GM19372 (cell line): Measurements from ENCODE around the gene OSBP2.

Source experiments
- ATAC-seq: cut with Tn5 transposase; IDR thresholded peaks from one replicate; pipeline ENCODE4 v1.9.1; 2021; ENCODE audit warnings: mild to moderate bottlenecking, low read depth, moderate library complexity; ENCODE audit not compliant: unreplicated experiment

OSBP2 gene

DNA sequence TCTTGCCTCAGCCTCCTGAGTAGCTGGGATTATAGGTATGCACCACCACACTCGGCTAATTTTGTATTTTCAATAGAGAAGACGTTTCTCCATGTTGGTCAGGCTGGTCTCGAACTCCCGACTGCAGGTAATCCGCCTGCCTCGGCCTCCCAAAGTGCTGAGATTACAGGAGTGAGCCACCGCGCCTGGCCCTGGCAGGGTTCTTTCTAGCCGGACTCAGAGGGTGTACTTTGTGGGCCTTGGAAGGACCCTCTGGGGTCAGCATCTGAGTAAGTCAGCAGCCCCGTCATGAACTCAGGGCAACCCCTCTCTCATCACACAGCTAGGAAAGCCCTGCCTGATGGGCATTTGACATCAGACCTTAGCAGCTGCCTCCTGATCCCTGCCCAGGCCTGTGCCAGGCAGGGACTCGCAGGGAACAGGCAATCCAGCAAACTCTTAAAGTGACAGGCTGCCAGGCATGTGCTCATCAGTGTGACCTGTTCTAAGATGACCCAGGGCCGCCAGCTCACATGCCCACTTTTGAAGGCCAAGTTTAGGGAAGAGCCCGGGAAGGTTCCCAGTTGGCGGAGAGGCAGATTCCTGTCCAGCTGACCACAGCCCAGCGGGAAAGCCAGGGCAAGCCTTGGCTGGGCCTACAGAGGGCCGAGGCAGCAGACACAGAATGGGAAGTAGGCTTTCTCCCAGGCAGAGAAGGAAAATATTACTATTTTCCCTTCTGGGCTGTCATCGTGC lies 181.0 kb downstream of the OSBP2 start:
- ATAC-seq = no peak

DNA sequence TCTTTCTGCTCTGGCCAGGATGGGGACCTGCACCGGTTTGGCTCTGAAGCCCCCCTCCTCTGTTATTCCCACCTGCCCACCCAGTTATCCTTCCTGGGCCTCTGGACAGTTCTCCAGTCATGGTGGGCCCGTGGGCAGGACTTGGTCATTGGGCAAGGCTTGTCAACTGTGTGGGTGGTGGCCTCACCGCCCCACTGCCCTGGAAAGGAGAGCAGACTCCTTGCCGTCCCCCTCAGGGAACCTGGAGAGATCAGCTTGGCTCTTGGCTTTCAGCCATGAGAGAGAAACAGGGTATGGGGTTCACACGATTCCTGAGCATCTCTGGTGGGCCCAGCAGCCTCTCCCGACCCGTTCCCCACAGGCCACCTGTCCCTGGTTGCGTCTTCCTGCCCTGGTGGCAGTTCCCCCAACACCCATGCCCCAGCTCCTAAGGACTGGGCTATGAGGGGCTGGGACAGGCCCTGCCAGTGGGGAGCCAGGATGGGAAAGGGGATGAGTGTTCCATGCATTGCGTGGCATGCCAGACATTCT lies 181.6 kb downstream of the OSBP2 start:
- no peak for ATAC-seq

DNA sequence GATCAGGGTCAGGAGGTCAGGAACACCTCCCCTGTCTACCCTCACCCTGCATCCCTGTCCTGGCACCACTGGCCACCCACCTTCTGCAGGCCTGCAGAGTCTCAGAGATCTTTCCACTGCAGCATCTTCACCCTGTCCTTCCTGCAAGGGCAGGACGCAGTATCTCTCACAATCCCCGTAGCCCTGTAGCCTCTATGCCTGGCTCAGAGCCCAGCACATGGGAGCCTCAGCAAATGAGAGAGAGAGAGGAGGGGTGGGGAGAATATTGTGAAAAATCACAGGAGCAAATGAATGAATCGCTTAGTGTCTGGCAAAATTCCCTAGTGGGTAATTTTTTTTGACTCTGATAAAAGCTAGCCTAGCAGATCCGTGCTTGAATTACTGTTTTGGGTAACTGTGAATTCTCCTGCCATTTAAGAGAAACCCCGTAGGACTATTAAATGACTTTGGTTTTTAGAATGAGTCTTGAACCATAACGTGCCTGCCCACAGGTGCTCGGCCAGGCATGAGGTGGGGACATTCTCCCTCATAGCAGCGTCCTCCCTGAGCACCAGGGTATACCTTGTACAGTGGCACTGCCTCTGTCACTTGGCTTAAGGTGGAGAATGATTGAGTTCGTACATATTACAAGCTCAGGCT lies 182.4 kb downstream of the OSBP2 start:
- ATAC-seq = no peak

DNA sequence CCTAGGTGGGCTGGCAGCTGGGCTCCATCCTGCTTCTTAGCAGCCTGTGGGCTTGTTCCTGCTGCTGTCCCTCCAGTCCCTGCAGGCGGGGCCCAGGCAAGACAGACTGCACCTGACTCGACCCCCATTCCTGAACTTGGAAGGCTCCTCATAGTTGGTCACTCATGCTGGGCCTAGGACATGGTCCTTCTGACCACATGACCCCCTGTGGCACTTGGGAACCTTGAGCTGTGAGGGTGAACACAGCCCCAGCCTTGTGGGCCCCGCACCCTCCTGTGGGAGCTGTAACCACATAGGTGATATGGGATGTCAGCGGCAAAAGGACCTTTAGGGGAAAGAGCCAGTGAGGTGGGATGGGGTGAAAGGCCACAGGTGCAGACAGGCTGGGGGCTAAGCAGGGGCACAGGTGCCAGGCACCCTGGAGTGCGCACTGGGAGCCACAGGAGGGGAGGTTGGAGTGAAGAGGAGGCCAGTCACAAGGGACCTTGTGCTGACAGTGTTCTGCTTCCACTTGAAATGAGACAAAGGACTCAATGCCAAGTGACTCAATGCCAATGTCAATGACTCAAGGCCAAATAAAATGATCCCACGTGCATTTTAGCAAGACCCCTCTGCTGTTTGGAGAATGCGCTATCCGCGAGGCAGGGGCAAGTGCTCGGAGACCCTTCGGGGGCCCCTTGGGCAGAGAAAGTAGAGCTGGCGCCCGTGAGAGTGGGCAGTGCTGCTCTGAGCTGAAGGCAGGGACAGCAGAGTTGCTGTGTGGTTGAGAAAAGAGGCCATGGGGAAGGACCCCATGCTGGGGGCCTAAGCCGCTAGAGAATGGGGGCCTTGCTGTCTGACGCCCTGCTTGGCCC lies 183.2 kb downstream of the OSBP2 start:
- no peak for ATAC-seq

DNA sequence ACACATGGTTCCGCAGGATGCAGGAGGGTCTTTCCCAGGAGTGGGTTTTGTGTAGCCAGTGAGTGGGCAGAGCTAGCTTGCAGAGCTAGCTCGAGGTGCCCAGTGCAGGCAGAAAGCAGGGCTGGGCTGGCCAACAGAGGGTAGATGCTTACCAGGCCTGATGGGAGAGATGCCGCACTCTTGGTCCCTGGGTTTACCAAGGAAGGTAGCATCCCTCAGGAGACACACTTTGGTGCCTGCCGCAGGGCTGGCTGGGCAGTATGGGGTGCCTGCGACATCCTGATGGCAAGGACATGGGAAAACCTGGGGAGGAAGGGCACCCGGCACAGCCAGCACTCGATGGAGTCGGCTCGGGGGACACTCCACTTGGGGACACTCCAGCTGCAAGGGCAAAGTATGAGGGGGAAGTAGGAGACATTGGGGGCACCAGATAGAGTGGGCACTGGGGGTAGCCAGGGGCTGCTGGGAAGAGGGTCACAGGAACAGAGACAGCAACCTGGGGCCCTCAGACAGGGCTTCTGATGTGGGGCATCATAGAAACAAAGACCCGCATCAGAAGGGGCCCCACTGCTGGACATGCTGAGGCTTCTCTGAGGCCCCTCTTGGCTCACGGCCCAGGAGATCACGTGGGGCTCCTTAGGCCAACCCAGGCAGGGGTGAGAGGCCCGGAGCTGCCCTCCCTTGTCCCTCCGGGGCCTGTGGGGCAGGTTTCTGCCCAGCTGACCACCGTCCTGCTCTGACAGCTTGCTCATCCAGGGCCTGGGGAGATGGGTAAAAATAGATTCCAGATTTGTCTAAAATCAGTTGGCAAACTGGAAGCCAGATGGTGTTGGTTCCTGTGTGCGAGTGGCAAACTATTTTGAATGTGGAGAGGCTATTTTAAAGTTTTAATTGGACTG lies 184.1 kb downstream of the OSBP2 start:
- no peak for ATAC-seq

DNA sequence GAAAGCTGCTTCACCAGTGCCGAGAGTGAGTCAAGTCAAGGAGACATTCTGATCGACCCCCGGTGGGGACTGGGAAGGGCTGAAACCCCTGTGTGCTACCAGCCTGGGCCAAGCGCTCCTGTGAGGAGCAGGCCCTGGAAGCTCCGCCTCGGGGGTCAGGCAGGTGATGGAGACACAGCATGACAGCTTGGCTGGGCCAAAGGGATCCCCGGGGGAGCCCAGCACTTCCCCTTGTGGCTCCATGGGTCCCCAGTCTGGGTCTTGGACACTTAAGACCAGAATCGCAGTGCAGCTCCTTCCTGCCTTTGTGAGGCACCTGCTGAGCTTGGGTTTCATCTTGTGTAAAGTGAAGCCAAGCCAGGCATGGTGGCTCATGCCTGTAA lies 184.7 kb downstream of the OSBP2 start:
- ATAC-seq = no peak

DNA sequence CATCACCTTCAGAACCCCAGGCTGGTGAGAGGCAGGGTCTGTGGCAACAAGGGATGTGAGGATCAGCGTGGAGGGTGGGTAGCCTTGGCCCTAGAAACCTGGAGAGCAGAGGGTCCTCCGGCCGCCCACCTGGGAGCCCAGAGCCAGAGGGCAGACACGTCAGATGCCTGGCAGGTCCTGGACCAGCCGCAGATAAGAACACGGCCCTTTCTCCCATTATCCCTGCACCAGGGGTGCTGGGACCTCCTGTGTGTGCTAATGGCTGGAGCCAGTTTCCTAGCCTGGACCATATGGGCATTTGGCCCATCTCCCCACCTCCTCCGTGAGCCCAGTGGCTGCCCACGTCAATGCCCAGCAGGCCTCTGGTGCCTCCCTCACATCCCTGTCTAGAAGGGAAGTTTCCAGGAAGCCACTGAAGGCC lies 185.5 kb downstream of the OSBP2 start:
- no peak for ATAC-seq

DNA sequence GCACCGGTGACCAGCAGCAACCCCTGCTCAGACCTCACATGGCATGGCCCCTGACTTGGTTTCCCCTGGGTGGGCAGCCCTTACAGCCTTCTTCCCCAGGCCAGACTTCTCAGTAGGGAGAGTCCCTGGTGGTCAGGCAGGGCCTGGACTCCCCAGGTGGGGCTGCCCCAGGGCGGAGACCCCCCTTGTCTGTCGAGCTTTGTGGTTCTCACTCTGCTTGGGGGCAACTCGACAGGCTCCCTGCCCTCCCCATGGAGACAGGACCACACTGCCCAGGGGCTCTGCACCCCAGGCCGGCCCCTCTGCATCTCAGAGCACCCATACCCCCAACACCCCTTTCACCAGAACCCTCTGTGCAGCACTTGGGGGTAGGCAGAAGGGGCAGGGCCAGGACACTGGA lies 186.2 kb downstream of the OSBP2 start:
- no peak for ATAC-seq

DNA sequence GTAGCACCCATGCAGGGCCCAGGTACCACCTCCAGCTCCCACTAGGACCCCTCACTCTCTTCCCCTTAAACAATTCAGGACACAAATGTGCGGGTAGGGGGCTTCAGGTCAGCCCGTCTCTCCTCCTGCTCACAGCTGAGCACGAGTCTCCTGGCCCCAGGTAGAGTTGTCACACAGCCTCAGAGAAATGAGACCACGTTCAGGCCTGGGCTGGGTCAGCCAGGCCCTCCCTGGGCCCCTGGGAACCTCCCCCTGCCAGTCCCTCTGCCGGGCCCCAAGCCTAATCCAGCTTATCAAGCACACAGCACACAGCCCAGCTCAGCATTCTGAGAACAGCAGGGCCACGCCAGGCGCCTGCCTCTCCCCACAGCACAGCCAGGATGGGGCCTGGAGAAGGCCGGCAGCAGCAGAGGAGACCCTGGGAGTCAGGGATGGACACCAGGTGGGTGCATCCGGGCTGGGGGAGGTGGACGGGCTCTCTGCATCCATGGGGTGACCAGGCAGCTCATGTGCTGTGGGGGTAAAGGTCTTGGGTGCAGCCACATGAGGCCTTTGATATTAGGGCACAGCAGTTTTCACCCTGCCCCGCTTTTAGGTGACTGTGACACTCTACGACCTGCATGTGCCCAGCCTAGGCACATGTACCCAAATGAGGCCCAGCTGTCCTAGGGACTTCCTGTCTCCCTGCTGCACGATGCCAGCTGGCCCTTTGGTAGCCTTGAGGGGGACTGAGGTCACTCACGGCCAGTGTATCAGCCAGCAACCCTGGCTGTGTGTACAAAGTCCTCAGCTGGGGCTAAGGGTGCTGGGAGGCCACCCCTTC lies 186.9 kb downstream of the OSBP2 start:
- ATAC-seq = no peak

DNA sequence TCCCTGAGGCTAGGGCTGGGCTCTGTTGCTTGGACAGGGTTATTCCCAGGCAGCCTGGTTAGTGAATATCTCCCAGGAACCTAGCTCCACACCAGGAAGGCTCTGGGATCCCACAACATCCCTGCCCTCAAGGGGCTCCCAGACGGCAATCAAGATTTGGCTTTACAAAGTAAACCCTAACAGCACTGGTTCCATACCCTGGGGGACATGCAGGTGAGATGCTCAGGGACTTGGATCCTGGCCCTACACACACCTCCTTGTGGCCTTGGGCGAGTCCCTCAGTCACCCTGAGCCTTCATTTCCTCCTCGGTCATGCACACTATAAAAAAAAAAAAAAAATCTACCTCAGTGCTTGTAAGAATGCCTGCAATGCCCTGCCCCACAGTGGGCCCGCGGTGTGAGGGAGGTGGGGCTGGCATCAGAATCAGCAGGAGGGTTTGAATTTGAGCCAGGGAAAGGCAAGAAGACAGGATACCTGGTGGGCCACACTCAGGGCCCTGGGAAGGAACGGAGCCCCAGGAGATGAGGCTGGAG lies 187.6 kb downstream of the OSBP2 start:
- no peak for ATAC-seq

DNA sequence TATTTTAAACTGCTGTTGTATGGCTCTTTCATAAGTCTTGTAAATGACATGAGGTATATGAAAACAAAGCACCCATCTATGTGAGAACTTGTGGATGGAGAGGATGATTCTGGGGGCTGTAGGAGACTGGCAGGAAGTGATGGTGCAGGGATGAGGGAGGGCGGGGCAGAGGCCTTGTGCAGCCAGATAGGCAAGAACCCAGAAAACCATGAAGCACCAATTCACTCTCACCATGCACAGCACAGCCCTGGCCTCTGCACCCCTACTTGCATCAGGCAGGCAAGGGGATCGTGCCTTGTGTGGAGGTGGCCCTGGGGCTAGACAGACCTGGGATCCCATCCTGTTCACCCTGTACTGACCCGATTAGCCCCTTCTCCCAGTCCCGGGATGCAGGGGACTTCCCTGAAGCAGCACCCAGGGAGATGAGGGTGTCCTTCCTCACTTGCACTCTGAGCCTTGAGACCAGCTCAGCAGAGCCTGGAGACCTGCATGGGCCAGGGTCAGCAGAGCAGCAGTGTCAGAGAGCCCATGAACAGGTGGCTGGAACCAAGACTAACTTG lies 188.4 kb downstream of the OSBP2 start:
- no peak for ATAC-seq

DNA sequence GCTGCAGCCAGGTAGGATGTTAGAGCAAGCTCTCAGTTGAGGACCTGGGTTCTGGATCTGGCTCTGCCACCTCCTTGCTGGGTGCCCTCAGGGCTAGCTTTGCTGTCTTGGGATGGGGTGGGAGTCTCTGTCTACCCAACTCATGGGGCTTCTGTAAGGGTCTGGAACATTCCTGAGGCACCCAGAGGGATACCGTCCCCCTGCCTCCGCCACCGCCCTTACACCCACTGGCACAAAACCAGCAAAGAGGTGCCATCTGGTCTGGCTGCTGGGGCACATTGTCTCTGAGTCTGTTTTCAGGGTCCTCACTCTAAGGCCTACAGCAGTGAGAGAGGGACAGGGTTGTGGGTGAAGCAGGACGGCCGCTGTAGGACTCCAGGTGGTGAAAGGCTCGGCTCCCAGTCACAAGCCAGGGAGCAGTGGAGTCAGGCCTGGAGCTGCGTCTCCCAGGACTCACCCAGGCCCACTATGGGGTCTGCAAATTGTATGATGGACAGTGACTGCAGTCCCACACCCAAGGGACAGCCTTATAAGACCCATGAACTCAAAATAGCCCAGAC lies 189.0 kb downstream of the OSBP2 start:
- no peak for ATAC-seq

DNA sequence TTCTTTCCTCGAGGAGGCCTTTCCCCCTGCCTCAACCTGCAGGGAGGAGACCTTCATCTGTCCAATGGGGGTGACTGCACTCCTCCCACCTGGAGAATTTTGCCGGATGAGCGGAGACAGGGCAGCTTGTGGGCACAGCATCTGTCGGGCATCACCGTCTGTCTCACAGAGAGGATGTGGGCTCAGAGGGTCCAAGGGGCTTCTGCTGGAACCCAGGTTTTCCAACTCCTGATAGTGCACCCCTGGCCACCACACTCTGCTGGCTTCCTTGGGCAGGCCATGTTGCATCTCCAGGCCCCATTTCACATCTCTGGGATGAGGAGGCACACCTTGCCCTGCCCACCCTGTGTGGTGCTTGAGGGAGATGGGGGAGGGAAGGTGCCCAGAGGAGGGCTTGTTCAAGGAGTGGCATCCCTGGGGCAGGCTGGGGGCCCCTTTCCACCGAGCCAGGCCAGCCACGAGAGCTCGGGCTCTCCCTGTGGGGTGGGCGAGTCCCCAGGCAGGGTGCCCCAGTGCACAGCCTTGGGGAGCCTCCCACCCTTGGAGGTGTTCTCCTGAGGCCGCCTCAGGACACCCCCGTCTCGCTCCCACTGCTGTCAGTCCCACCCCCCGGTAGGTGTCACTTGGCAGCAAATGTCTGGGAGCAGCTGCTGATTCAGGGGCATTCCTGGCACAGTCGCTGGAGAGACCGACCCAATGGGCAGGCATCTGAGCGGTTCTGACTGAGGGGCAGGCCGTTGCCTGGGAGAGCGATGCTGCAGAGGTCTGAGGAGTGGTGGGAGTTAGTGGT lies 189.7 kb downstream of the OSBP2 start:
- ATAC-seq = no peak

DNA sequence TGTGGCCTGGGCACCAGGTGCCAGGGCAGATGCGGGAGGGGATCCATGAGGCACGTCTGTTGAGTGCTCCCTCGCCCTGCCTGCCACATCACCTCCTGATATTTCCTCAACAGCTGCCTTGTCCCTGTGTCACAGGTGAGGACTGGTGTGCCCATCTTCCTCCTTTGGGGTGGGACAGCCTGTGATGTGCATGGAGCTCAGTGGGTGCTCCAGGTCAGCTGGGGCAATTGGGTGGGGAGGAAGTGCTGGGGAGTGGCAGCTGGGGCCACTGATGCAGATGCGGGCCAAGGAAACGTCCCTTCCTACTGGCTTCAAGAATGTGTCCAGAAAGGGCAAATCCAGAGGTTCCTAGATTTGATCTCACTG lies 190.3 kb downstream of the OSBP2 start:
- ATAC-seq = no peak

DNA sequence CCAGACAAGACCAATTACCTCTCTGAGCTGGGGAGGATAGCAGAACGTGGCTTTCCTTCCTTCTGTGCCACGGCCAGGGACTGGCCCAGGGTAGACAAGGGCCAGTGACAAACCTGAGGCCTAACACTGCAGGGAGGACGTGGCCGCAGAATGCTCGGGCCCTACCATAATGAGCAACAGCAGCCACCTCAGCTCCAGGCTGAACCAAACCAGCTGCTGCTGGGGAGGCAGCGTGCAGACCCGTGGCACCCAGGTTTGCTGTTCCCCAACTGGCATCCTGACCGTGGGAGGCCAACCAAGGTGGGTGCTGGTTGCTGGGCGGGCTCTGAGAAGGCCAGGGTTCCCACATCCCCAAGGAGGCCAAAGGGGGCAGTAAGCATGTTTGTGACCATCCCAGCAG lies 190.9 kb downstream of the OSBP2 start:
- no peak for ATAC-seq

DNA sequence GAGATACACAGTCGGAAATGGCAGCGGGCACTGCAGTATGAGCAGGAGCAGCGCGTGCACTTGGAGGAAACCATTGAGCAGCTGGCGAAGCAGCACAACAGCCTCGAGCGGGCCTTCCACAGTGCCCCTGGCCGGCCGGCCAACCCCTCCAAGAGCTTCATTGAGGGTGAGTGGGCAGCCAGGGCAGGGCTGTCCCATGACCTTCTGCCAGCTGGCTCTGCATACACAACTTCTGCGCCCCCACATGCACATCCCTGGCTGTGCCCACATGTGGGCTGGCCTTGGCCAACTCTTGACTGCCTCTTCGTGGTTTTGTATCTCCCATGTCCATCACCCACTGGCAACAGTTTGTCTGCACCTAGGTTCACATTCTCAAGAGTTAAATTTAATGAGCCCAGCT lies 192.8 kb downstream of the OSBP2 start:
- ATAC-seq = no peak

DNA sequence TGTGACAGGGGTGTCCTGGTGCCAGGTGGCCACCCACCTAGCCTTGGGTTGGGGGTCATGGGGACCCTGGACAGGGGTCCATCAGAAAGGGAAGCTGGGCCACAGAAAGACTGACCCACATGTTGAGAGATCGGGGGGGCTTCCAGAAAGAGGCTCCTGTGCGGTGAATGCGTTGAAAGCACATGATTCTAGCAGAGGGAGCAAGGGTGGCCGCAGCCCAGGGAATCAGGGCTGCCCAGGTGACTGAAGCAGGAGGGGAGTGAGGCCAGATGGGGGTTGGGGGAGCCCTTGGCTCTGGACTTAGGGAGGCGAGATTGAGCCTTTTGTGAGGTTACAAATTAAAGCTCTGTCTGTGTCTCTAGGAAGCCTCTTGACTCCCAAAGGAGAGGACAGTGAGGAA lies 193.2 kb downstream of the OSBP2 start:
- no peak for ATAC-seq
